Activated naive CD8-positive, alpha-beta T cell treated with anti-CD3 and anti-CD28 coated beads for 36 hours (primary cell): ENCODE measurements around the gene NTMT2. TPM values are rescaled to one million over a fixed set of nuclear protein-coding genes. Genes with fewer than 3 reads are reported as not detected.

ENCODE experiments used
- DNase-seq: peaks from one replicate; pipeline ENCODE4 v3.0.0; 2021
- H3K27ac Mint-ChIP-seq: one replicate; pipeline ENCODE4 v1.8.0; 2022; ENCODE audit warnings: mild to moderate bottlenecking, moderate library complexity, mixed read lengths
- H3K27me3 Mint-ChIP-seq: one replicate; pipeline ENCODE4 v1.8.0; 2022; ENCODE audit warnings: mild to moderate bottlenecking, mixed read lengths
- H3K36me3 Mint-ChIP-seq: one replicate; pipeline ENCODE4 v1.8.0; 2021; ENCODE audit warnings: mild to moderate bottlenecking, mixed read lengths
- H3K4me1 Mint-ChIP-seq: one replicate; pipeline ENCODE4 v1.8.0; 2021; ENCODE audit warnings: mixed read lengths
- H3K4me3 Mint-ChIP-seq: one replicate; pipeline ENCODE4 v1.8.0; 2022; ENCODE audit warnings: mild to moderate bottlenecking, moderate library complexity, mixed read lengths
- H3K9me3 Mint-ChIP-seq: one replicate; pipeline ENCODE4 v1.8.0; 2022; ENCODE audit warnings: mixed read lengths
- total RNA-seq, 2 experiments: library from RNA; stranded (reverse); gene quantifications; one replicate each; pipeline ENCODE4 v1.2.3, GENCODE V29; 2021

Gene NTMT2
- total RNA-seq, 2 experiments from 2014 or later: not detected

DNA sequence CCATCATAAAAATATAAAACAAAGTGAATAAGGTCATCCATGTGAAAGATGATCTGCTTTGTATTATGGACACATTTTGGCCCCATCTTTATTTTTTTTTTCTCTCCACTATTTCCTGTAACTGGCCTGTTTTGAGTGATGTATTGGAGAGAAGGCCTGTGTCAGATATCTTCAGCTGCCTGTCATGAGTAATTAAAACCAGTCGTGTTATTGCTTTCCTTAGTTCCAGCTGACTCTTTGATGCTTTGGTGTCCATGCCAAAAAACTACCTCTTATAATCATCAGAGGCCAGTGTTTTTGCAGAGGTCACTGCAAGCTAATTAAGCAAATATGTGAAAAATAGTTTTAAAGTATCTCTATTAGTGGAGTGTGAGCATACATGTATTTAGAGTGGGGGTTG, 29.7 kb downstream of the NTMT2 start:
- Mint-ChIP-seq H3K4me1 (peaks cover 2% of the 10 kb centered on the region), H3K4me3 (no peak overlapping the region), H3K27ac (no peak overlapping the region), H3K27me3 (no peaks in the 10 kb centered on the region), H3K36me3 (no peaks in the 10 kb centered on the region), H3K9me3 (peaks cover 12% of the 10 kb centered on the region)
- DNase-seq: no peak

DNA sequence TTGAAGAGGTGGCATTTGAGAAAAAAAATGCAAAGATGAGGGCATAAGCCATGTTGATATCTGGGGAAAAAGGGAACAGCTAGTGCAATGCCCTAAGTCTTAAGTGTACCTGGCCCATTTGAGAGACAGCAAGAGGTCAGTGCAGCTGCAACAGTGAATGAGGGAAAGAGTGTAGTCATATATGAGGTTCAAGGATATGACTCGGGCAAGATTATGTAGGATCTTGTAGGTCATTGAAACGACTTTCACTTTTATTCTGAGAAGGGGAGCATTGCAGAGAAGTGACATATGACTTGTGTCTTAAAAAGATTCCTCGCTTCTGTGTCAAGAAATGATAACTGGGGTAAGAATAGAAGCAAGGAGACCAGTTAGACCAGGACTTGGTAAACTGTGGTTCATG, 31.0 kb downstream of the NTMT2 start:
- no peaks in the 10 kb centered on the region for H3K36me3 Mint-ChIP-seq
- no peak overlapping the region for H3K27ac Mint-ChIP-seq
- peaks cover 2% of the 10 kb centered on the region for H3K9me3 Mint-ChIP-seq
- H3K4me3 Mint-ChIP-seq: no peak overlapping the region
- no peak for DNase-seq
- no peaks in the 10 kb centered on the region for H3K27me3 Mint-ChIP-seq
- peaks cover 2% of the 10 kb centered on the region for H3K4me1 Mint-ChIP-seq

DNA sequence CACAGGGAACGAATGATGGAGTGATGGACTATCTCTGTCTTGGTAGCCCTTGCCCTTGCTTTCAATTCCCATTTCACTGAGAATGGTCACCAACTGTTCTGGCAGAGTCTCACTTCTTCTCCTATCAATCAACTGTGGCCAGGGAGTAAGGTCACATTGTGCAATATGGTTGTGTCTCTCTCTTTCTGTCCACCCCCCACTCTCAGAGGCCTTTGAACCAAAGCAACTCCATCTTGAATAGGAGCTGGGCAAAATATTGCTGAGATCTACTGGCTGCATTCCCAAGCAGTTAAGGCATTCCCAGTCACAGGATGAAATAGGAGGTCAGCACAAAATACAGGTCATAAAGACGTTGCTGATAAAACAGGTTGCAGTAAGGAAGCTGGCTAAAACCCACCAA, 36.7 kb downstream of the NTMT2 start:
- H3K4me1 Mint-ChIP-seq: no peaks in the 10 kb centered on the region
- no peak overlapping the region for H3K27ac Mint-ChIP-seq
- H3K27me3 Mint-ChIP-seq: no peaks in the 10 kb centered on the region
- no peaks in the 10 kb centered on the region for H3K36me3 Mint-ChIP-seq
- H3K9me3 Mint-ChIP-seq: no peaks in the 10 kb centered on the region
- DNase-seq: no peak
- H3K4me3 Mint-ChIP-seq: no peak overlapping the region

- peaks cover 21% of the 10 kb centered on the region for H3K27me3 Mint-ChIP-seq
- no peak overlapping the region for H3K27ac Mint-ChIP-seq
- H3K4me3 Mint-ChIP-seq: no peak overlapping the region
- peaks cover 17% of the 10 kb centered on the region for H3K9me3 Mint-ChIP-seq
- no peak for DNase-seq
- H3K4me1 Mint-ChIP-seq: no peaks in the 10 kb centered on the region
- H3K36me3 Mint-ChIP-seq: no peaks in the 10 kb centered on the region
Observed at GRCh38 chr1:170192546-170192945, 46.8 kb downstream of the NTMT2 start.

DNA sequence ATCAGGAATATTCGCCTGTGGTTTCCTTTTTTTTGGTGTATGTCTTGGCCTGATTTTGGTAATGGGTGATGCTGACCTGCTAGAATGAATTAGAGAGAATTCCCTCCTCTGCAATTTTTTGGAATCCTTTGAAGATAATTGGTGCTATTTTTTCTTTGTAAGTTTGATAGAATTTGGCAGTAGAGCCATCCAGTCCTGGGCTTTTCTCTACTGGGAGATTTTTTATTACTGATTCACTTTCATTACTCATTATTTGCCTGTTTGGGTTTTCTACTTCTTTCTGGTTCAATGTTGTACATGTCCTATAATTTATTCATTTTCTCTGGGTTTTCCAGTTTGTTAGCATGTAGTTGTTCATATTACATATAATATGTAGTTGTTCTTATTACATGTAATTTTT, 48.7 kb downstream of the NTMT2 start:
- H3K27me3 Mint-ChIP-seq: peaks cover 28% of the 10 kb centered on the region
- H3K36me3 Mint-ChIP-seq: no peaks in the 10 kb centered on the region
- no peak overlapping the region for H3K27ac Mint-ChIP-seq

GRCh38 chr1:170196490-170197236, 50.9 kb downstream of the NTMT2 start:
- Mint-ChIP-seq H3K4me1 (no peaks in the 10 kb centered on the region), H3K36me3 (no peaks in the 10 kb centered on the region), H3K9me3 (no peaks in the 10 kb centered on the region), H3K4me3 (no peak overlapping the region), H3K27me3 (peaks cover 31% of the 10 kb centered on the region), H3K27ac (no peak overlapping the region)
- no peak for DNase-seq

More for the DNA sequence above, 48.7 kb downstream of the NTMT2 start:
- peaks cover 11% of the 10 kb centered on the region for H3K9me3 Mint-ChIP-seq
- no peaks in the 10 kb centered on the region for H3K4me1 Mint-ChIP-seq
- no peak overlapping the region for H3K4me3 Mint-ChIP-seq
- no peak for DNase-seq

DNA sequence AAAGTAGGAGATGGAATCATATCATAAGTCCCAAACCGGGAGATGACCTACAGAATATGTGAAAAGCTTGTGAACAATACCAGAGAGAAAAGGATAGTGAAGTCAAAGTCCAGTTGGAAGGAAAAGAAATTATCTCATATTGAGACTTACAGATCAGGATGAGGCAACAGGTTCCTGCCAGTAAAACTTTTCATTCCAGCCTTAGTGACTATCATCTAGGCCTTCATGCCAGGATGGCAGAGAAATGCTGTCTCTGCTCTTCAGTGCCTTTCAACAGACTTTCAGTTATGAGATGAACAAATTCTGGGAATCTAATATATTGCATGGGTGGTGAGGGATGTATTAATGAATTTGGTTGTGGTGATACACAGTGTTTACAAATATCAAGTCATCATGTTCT, 52.3 kb downstream of the NTMT2 start:
- DNase-seq: no peak
- no peaks in the 10 kb centered on the region for H3K9me3 Mint-ChIP-seq
- no peaks in the 10 kb centered on the region for H3K4me1 Mint-ChIP-seq
- H3K27ac Mint-ChIP-seq: no peak overlapping the region
- H3K4me3 Mint-ChIP-seq: no peak overlapping the region
- H3K27me3 Mint-ChIP-seq: peaks cover 37% of the 10 kb centered on the region
- H3K36me3 Mint-ChIP-seq: no peaks in the 10 kb centered on the region

DNA sequence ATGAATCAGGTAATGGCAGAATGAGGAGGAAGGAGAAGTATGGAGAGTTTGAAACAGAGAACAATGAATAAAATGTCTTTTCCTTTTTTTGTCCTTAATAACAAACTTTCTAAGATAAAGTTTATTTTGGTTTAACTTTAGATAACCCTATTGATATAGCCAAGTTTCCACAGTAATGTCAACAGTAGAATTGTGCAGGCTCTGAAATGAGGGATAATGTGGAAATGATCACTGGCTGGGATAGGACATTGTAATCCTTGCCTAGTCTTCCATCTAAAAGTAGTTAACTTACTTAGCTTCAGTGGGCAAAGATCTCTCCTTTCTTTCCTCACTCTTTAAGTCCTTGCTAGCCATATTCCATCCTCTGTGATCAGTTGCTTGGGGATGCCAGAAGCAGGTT, 52.8 kb downstream of the NTMT2 start:
- no peaks in the 10 kb centered on the region for H3K4me1 Mint-ChIP-seq
- no peak overlapping the region for H3K27ac Mint-ChIP-seq
- H3K36me3 Mint-ChIP-seq: no peaks in the 10 kb centered on the region
- H3K4me3 Mint-ChIP-seq: no peak overlapping the region
- DNase-seq: no peak
- H3K27me3 Mint-ChIP-seq: peaks cover 35% of the 10 kb centered on the region
- H3K9me3 Mint-ChIP-seq: no peaks in the 10 kb centered on the region

DNA sequence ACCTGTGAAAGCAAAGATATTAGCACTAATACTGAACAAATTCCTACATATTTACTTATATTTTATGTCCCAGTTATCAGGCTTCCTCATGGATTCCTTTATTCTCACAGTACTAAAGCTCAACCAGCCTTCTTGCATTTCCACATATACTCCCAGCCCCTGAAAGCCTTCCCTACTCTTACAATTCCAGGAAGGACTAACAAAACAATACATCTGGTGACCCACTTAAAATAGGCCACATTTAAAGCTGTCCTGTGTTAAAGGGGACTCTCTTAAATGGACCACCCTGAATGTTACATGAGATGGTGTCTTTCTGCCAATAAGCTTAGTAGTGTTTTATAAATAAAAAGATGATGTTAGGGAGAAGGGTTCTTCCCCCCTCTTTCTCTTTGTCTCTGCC, 54.4 kb downstream of the NTMT2 start:
- Mint-ChIP-seq H3K9me3 (no peaks in the 10 kb centered on the region), H3K27ac (no peak overlapping the region), H3K4me3 (no peak overlapping the region), H3K36me3 (no peaks in the 10 kb centered on the region), H3K4me1 (no peaks in the 10 kb centered on the region), H3K27me3 (peaks cover 22% of the 10 kb centered on the region)
- DNase-seq: no peak

DNA sequence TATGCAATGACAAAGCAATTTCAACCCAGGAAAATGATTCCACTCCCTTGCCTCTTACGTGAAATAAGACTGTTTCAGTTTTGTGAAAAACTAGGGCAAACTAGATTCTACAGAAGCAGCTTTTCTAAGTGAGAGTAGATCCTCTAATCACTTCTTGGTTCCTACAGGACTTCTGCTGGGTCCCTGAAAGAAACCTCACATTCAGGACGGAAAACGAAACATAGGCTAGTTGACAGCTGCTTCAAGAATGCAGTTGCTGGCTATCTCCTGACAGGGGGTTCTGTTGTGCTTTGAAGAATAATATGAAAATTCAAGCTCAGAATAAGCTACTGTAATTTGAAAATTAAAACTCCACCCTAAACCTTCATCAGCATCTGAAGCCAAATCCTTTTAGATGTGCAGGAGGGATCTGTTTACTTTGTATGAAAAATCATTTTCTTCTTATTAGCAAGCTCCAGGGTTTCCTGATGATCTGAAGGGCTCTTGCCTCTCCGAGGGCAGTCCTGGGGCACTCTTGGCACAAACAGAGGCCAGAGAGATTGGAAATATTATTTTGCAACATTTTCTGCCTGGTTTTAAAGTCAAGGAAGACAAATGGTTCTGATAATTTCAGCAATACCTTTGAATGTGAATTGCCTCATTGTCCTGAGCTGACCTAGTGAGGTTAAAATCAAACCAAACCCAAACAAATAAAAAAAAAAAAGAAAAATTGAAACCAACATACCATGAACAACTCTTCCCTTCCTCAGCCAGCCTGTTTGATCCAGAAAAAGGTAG, 55.0 kb downstream of the NTMT2 start:
- peaks cover 22% of the 10 kb centered on the region for H3K27me3 Mint-ChIP-seq
- no peak overlapping the region for H3K27ac Mint-ChIP-seq
- H3K9me3 Mint-ChIP-seq: peaks cover 3% of the 10 kb centered on the region
- H3K4me3 Mint-ChIP-seq: no peak overlapping the region
- H3K4me1 Mint-ChIP-seq: no peaks in the 10 kb centered on the region
- no peaks in the 10 kb centered on the region for H3K36me3 Mint-ChIP-seq
- DNase-seq: no peak

DNA sequence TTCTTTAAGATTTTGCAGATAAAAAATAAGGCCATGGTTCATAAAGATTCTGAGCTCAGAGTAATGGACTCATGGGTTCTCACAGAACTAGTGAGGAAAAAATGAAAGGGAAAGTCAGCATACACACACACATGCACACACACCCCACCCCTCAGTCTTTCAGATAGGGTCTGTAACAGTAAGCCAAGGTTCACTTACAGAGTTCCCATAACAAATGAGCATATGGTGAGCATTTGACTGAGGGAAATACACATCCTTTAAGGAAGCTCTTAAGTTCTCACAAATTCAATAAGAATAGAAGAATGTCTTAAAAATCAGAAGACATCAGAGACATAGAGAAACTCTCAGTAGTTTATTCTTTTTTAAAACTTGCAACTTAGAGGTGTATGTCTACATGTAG, 57.9 kb downstream of the NTMT2 start:
- H3K27me3 Mint-ChIP-seq: peaks cover 18% of the 10 kb centered on the region
- H3K4me3 Mint-ChIP-seq: no peak overlapping the region
- peaks cover 12% of the 10 kb centered on the region for H3K9me3 Mint-ChIP-seq
- H3K36me3 Mint-ChIP-seq: peaks cover 6% of the 10 kb centered on the region
- DNase-seq: no peak
- no peak overlapping the region for H3K27ac Mint-ChIP-seq
- no peaks in the 10 kb centered on the region for H3K4me1 Mint-ChIP-seq

GRCh38 chr1:170204121-170204520, 58.4 kb downstream of the NTMT2 start:
- H3K9me3 Mint-ChIP-seq: peaks cover 12% of the 10 kb centered on the region
- H3K27ac Mint-ChIP-seq: no peak overlapping the region
- H3K36me3 Mint-ChIP-seq: peaks cover 6% of the 10 kb centered on the region
- H3K27me3 Mint-ChIP-seq: peaks cover 18% of the 10 kb centered on the region
- H3K4me1 Mint-ChIP-seq: no peaks in the 10 kb centered on the region
- no peak overlapping the region for H3K4me3 Mint-ChIP-seq
- DNase-seq: no peak

DNA sequence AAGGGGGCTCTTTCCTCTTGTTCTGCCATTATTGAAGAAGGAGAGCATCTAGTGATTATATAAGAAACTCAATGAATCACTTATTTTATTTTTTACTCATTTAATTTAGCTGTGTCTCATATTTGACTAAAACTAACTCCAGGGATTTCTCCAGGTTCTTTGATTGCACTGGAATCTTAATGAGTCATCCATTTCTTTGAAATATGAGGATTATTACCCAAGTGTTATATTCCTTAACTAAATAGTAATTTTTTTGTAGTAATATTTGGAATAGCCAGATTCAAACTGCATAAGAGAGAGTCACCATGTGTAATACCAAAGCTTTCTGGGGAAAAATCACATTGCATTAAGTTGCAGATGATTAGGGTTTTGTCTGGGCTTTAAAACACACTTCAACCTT, 59.5 kb downstream of the NTMT2 start:
- Mint-ChIP-seq H3K27ac (no peak overlapping the region), H3K36me3 (peaks cover 6% of the 10 kb centered on the region), H3K4me3 (no peak overlapping the region), H3K4me1 (no peaks in the 10 kb centered on the region), H3K9me3 (peaks cover 12% of the 10 kb centered on the region), H3K27me3 (peaks cover 17% of the 10 kb centered on the region)
- DNase-seq: no peak

DNA sequence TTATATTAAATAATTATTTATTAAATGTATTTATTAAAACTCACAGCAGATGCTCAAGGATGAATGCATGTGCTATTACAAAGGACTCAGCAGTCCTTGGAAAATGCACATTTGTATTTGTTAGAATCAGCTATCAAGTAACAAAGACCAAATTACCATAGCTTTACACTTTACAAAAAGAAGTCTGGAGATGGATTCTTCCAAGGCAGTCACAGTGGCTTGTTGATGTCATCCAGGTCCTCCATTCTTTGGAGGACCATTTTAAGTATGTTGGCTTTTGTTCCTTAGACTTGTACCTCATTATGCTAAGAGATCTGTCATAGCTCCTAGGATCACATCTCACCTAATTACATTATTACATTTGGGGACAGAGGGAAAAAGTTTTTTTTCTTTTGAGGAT, 63.4 kb downstream of the NTMT2 start:
- H3K4me3 Mint-ChIP-seq: no peak overlapping the region
- H3K4me1 Mint-ChIP-seq: peaks cover 4% of the 10 kb centered on the region
- peaks cover 34% of the 10 kb centered on the region for H3K27me3 Mint-ChIP-seq
- DNase-seq: no peak
- no peak overlapping the region for H3K27ac Mint-ChIP-seq
- peaks cover 6% of the 10 kb centered on the region for H3K36me3 Mint-ChIP-seq
- H3K9me3 Mint-ChIP-seq: peaks cover 12% of the 10 kb centered on the region

- Mint-ChIP-seq H3K9me3 (peaks cover 12% of the 10 kb centered on the region), H3K27ac (no peak overlapping the region), H3K4me1 (peaks cover 9% of the 10 kb centered on the region), H3K4me3 (no peak overlapping the region), H3K27me3 (peaks cover 44% of the 10 kb centered on the region), H3K36me3 (peaks cover 6% of the 10 kb centered on the region)
- no peak for DNase-seq
Observed at GRCh38 chr1:170210142-170210541, 64.4 kb downstream of the NTMT2 start.

- H3K4me3 Mint-ChIP-seq: no peak overlapping the region
Observed at GRCh38 chr1:170213596-170213995, 67.8 kb downstream of the NTMT2 start.

More at GRCh38 chr1:170213596-170213995, 67.8 kb downstream of the NTMT2 start:
- H3K4me1 Mint-ChIP-seq: peaks cover 9% of the 10 kb centered on the region
- H3K27me3 Mint-ChIP-seq: peaks cover 55% of the 10 kb centered on the region
- DNase-seq: no peak
- no peaks in the 10 kb centered on the region for H3K9me3 Mint-ChIP-seq
- peak overlapping the region; percentile 58 for H3K27ac Mint-ChIP-seq
- no peaks in the 10 kb centered on the region for H3K36me3 Mint-ChIP-seq
